GM18511 (cell line): Measurements from ENCODE around the gene AKR1C2.
"Not testable (repeated sequence)": the region's sequence is repeated elsewhere in the genome, so short reads cannot be mapped to it uniquely, and the experiment has no call there.

Source experiments
- ATAC-seq: cut with Tn5 transposase; IDR thresholded peaks from one replicate; pipeline ENCODE4 v1.9.1; 2021; ENCODE audit warnings: mild to moderate bottlenecking, moderate library complexity; ENCODE audit not compliant: unreplicated experiment

Gene AKR1C2

DNA sequence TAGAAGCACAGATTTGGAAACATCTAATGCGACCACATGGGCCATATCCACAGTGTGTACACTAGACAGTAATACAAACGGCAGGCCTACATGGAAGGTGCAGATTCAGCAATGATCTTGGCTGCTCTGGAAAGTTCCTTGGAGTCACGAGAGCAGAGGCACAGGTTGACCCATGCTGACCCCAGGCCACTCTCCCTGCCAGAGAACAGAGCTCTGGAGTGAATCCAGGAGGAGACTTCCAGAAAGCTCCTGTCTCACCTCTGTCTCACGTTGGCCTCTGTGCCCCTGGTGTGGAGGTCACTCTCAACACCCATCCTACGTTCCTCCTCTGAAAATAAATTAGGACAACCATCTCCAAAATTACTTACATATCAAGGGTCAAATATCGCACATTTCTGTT, 12.2 kb downstream of the AKR1C2 start:
- not testable (repeated sequence) for ATAC-seq

GRCh38 chr10:4990217-4990616, 13.4 kb downstream of the AKR1C2 start:
- no peak for ATAC-seq

DNA sequence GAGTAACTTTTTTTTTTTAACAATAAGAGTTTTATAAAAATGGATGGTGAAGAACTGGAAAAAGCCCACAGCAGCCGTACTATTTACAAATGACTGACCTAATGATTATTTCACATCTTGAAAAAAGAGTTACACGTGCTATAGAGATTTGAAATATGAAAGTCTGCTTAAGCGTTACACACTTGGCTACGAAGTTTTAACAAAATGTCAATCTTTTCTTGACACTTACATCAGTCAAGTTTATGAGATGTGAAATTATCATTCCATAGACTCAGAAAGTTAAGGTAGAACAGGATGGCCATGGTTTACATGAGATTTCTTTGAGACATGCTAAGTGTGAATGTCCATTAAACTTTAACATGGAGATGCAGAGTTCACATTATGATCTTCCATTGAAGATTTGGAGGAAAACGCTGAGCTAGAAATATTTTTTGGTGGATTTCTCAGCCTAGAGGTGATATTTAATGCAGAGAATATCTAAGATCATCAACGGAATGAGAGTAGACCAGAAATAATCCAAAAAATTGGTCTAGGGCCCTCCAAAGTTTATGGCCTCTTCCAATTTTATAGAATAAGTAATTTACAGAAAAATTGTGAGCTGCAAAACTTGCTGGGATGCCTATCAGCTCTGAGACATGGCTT, 15.5 kb downstream of the AKR1C2 start:
- not testable (repeated sequence) for ATAC-seq

GRCh38 chr10:4984971-4985594, 18.6 kb downstream of the AKR1C2 start:
- no peak for ATAC-seq

GRCh38 chr10:4984223-4984622, 19.4 kb downstream of the AKR1C2 start:
- no peak for ATAC-seq

GRCh38 chr10:4983615-4984216, 19.9 kb downstream of the AKR1C2 start:
- ATAC-seq = no peak

GRCh38 chr10:4982764-4983226, 20.9 kb downstream of the AKR1C2 start:
- no peak for ATAC-seq

GRCh38 chr10:4981722-4982471, 21.8 kb downstream of the AKR1C2 start:
- ATAC-seq = no peak

- no peak for ATAC-seq
Observed at GRCh38 chr10:4980793-4981192, 22.9 kb downstream of the AKR1C2 start.

GRCh38 chr10:4978870-4979269, 24.8 kb downstream of the AKR1C2 start:
- no peak for ATAC-seq

DNA sequence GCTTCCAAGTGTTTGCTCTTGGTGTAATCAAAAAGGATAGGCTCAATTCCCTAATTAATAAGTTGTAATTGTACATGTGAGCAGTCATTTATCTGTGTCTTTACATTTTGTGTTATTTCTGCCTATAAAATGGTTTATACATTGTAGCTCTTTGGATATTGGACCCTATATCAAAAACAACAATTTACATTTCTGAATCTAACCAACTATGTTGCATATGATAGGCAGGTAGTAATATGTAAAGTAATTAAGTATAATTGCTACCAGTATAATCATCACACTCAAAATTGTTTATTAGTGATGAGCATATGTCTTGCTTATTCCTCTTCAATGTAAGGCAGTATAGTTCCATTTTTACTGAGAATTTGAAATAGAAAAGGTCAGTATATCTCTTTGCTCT, 26.6 kb downstream of the AKR1C2 start:
- no peak for ATAC-seq

- ATAC-seq = not testable (repeated sequence)
Observed at GRCh38 chr10:4974400-4974799, 29.3 kb downstream of the AKR1C2 start.

GRCh38 chr10:4973294-4973693, 30.4 kb downstream of the AKR1C2 start:
- not testable (repeated sequence) for ATAC-seq

DNA sequence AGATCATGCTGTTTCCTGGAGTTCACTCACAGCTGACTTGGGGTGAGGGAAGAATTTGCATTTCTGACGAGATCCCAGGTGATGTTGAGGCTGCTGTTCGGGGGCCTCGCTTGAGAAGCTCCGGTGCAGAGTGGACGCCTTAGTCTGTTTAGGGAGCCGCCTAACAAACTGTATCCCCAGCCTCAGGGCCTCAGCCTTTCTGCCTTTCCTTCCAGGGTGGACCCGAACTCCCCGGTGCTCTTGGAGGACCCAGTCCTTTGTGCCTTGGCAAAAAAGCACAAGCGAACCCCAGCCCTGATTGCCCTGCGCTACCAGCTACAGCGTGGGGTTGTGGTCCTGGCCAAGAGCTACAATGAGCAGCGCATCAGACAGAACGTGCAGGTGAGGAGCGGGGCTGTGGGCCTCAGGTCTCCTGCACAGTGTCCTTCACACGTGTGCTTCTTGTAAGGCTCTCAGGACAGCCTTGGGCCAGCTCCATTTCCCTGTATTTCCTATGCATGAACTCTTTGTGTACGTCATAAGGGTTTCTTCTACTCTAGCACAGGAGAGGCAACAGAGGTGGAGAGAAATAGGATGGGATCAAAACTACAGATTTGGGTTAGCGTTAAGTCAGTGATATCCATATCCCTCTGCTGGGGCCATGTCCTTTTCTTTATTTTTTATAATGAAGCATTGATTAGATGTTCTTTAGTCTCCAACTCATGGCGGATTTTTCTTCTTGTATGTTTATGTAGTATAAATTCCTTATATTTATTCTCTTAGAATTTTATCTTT, 31.1 kb downstream of the AKR1C2 start:
- not testable (repeated sequence) for ATAC-seq

GRCh38 chr10:4970362-4970761, 33.3 kb downstream of the AKR1C2 start:
- not testable (repeated sequence) for ATAC-seq

DNA sequence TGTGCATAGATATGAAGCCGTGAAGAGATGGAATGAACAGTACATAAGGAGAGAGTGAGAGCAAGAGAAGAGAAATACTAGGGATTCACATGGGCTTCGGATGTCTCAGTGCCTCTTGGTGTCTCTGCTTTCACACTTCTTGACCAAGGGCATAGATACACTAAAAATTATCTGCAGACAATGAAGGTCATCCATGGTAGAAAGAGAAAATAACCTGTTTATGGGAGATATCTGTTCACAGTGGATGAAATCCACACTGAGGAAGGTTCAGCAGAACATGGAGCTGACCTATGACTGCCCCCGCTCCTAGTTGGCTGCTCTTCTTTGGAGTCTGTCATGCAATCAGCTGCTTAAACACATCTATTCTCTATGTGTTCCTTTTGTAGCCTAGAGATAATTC, 34.4 kb downstream of the AKR1C2 start:
- not testable (repeated sequence) for ATAC-seq

DNA sequence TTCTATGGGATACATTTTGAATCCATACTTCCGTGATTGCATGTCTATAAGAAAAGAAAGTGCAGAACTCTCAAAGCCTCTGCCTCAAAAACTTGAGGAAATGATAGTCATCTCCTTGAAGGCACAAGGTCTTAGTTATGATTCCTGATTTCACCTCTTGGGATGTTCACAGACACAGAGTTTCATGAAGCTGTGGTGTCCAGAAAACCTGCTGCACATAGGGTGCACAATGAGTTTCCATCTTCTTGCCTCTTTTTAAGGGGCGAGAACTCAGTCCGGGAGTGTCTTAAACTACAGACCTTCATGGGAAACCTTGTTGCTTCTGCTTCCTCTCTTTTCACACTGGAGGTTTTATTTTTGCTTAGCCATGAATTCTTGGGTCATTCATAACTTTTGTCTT, 36.5 kb downstream of the AKR1C2 start:
- ATAC-seq = not testable (repeated sequence)

- not testable (repeated sequence) for ATAC-seq
Observed at GRCh38 chr10:4965763-4966162, 37.9 kb downstream of the AKR1C2 start.

GRCh38 chr10:4963815-4964154, 39.9 kb downstream of the AKR1C2 start:
- not testable (repeated sequence) for ATAC-seq

DNA sequence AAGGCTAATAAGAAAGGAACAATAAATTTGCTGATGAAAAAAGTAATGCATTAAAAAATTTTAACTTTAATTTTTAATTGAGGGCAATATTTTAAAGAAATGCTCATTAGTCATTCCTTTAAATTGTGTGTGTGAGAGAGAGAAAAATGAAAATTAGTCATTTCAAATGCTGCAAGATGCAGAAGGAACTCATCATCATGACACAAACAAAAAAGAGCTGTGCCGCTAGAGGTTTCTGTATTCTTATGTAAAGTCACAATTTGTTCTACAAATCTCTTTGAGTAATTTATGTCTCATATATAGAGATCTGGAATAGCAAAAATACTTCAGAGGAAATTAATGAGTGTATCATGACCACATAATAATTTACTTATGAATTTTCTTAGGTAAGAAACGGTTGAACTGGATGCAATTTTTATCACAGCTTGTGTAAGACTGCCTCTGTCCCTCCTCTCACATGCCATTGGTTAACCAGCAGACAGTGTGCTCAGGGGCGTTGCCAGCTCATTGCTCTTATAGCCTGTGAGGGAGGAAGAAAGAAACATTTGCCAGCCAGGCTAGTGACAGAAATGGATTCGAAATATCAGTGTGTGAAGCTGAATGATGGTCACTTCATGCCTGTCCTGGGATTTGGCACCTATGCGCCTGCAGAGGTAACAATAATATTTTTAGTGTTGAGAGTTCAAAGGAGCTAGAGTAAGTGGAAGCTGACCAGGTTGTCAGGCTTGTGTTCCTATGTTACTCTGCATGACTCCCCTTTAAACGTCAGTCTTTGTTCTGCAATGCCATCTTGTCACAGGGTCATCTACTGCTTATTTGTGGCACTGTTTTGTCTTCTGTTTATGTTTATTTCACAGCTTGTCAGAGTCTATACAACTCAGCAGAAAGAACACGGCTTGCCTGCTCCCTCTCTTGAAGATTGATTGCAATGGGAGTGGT, 40.5 kb downstream of the AKR1C2 start, which contains the start of gene AKR1C1:
Gene AKR1C1, plus strand, starts transcription at position 540 of the 939 bp plus-strand sequence. Its CDS starts 30 bp downstream, at position 570.
- ATAC-seq = not testable (repeated sequence)
